Ammon's horn (tissue), 1 donor: ENCODE data around the gene RNF220.

Experiments
- DNase-seq: peaks from one replicate; pipeline ENCODE4 v3.0.0-alpha.2; 2016; ENCODE audit warnings: low spot score

RNF220 gene

GRCh38 chr1:44407430-44408211 lies 2.6 kb downstream of the RNF220 start:
- DNase-seq, result no peak

- no peak for DNase-seq
Measured at GRCh38 chr1:44408212-44408582, 3.1 kb downstream of the RNF220 start.

GRCh38 chr1:44408632-44409602 lies 3.9 kb downstream of the RNF220 start:
- DNase-seq, result peak; percentile 49

- no peak for DNase-seq
Measured at GRCh38 chr1:44409757-44410156, 4.7 kb downstream of the RNF220 start.

GRCh38 chr1:44411861-44412260 lies 6.8 kb downstream of the RNF220 start:
- DNase-seq, result no peak

- no peak for DNase-seq
Measured at GRCh38 chr1:44412601-44413000, 7.5 kb downstream of the RNF220 start.

DNA sequence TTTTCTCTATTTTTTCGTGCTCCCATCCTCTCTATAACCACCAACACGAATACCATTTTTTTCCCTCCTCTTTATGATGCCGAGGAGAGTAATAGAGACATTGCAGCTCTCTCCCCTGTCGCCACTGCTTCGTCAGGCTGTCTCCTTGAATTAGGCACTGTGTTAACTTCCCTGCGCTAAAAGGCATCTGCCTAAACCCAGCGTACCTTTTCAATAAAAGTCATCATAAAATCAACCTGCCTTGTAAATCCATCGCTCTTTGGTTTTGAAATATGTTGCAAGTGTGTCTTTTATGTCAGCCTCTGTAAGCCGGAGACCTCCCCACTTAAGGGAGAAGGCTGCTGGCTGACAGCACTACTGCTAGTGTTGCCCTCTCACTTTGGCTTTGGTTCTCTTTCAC lies 8.7 kb downstream of the RNF220 start:
- DNase-seq, result no peak

GRCh38 chr1:44415013-44415412 lies 10.0 kb downstream of the RNF220 start:
- no peak for DNase-seq

DNA sequence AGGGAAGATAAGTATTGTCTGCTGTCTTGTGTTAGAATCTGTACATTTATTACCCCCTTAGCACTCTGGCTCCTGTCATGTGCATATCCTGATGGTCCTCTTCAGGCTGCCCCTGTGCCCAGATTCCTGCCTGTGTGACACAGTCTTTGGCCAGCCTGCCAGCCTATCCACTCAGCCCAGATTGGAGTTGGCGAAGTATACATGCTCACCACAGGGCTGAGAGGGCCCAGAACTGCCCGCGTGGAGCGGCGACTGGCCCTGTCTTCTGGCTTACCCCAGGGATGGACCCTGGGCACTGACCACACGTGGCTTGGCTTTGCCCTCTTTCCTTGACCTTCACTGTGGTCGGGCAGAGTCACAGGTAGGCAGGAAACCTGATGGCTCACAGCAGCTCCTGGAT lies 11.4 kb downstream of the RNF220 start:
- no peak for DNase-seq

DNA sequence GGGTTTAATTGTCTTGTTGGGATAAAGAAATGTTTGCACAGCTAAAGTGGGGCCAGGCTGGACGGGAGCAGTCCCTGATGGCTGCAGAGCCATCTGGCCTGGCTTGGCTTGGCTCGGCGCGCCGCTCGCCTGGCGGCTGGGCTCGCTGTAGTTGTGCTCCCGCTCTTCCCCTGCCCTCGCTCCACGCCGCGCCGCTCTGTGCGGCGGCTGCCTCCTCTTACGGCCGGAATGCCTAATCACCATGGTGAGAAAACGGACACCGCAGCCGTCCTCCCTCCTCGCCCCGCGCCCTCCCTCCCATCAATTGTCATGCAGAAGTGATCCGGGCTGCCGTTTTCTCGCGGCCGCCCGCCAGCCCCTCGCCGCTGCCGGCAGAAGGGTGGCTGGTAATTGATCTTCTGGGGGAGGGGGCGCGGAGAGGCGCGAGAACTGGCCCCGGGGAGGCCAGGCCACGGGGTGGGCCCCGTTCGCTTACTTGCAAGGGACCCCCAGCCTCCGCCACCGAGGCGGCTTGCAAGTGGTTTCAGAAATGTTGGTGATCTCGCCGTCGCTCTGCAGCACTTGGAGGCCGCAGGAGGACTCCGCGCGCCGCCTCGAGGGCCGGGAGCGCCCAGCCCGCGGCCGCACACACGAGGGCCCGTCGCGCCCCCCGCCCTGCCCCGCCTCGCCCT lies 12.4 kb downstream of the RNF220 start:
- DNase-seq, result peak; percentile 89

- no peak for DNase-seq
Measured at GRCh38 chr1:44418022-44418673, 13.1 kb downstream of the RNF220 start.

- DNase-seq, result no peak
Measured at GRCh38 chr1:44419901-44420300, 14.8 kb downstream of the RNF220 start.

DNA sequence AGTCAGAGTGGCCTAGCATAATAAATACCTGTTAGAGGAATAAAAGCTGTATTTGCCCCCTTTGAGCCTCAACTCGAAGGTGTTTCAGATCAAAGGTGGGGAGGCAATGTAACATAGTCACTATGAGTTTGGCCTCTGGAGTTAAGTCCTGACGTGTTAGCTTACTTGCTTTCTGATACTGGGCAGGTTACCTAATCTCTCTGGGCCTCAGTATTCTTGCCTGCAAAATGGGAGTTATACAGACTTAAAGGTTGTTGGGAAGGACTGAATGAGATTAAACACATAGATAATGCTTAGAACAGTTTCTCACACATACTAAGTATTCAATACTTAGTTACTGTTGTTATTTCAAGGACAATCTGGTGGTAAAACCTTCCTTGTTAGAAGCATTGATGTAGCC lies 15.5 kb downstream of the RNF220 start:
- DNase-seq, result no peak

GRCh38 chr1:44421446-44421884 lies 16.4 kb downstream of the RNF220 start:
- DNase-seq, result no peak

- DNase-seq, result no peak
Measured at GRCh38 chr1:44422161-44422560, 17.1 kb downstream of the RNF220 start.

GRCh38 chr1:44423591-44424537 lies 18.8 kb downstream of the RNF220 start:
- no peak for DNase-seq

DNA sequence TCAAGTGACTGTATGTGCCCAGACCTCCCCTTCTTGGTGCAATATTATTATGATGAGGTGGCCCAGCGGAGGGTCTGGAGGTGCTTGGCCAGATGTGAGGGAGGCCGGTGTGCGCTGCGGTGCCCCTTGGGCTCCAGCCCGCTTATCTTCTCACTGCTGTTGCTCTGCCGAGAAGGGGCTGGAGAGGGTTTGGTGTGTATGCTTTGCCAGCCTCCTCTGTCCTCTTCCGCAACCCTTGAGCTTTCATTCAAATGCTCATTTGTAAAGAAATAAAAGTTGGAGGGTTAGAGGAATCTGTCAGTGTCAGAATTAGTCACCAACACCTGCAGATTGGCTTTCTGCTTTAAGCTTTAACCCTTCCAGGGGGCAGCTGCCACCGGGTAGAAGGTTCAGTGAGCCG lies 19.7 kb downstream of the RNF220 start:
- DNase-seq, result no peak

GRCh38 chr1:44425341-44426082 lies 20.5 kb downstream of the RNF220 start:
- no peak for DNase-seq

GRCh38 chr1:44431861-44432260 lies 26.8 kb downstream of the RNF220 start:
- no peak for DNase-seq

DNA sequence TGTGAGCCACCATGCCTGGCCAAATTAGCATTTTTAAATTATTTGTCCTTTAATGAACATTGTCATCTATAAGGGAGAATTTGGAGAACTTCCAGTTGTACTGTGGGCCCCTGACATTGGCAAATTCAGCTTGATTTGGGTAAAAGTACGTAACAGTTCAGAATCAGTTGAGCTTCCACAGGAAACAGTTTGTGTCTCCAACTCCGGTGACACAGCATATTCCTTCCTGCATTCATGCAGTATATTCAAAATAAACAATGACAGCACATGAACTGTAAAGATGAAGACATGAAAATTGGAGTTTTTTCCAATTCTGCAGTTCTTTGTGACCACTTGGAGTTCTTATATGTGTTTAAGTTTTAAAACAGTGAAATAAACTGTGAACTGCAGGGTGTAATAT lies 28.2 kb downstream of the RNF220 start:
- DNase-seq, result no peak
